ENCODE data around the gene SLC10A2.
"Not testable (repeated sequence)": the region's sequence is repeated elsewhere in the genome, so short reads cannot be mapped to it uniquely, and the experiment has no call there.

The SLC10A2 gene

DNA sequence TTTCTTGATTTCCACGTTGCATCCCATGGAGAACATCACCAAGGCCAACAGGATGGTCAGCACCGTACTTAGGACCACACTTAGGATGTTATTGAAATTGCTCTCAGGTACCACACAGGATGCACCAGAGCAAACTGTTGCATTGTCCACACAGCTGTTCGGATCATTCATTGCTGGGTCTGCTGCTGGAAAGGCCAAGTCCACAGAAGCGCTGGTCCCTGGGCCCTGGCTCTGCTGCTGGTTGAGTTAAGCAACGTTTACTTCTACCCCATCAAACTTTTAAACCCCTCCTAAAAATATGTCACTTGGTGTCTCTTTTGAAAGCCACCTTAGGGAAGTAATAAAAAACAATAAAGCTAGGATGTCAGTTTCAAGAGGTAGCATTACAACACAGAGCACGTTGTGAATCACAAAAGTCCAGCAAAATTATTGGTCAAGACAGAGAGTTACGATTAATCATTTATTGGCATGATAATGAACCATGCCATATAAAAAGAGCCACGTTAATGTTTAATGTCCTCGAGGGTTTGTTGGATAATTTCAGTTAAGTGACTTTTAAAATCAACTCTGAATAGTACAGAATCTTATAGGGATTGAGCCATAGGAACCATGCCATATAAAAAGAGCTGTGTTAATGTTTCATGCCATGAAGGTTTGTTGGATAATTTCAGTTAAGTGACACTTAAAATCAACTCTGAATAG is at the start of gene SLC10A2:
SLC10A2 (minus strand) TSS at position 339 of the 702 bp plus-strand sequence; CDS start at position 171, 168 bp downstream.
- H3K4me3 ChIP-seq (ENCODE audit: low read depth, low read length), result no peak within 1 kb of the TSS
- no peaks in the 10 kb centered on the region for H3K36me3 ChIP-seq (ENCODE audit: insufficient read depth, low read length)
- H3K27me3 ChIP-seq (ENCODE audit: insufficient read depth, low read length), result no peaks in the 10 kb centered on the region
- H3K79me2 ChIP-seq (ENCODE audit: control insufficient read depth, insufficient read depth, low read length, unreplicated experiment), result no peaks in the 10 kb centered on the region
- H3K4me1 ChIP-seq (ENCODE audit: control insufficient read depth, insufficient read depth, low read length, unreplicated experiment), result no peaks in the 10 kb centered on the region
- no peak within 1 kb of the TSS for H3K27ac ChIP-seq (ENCODE audit: low read depth, low read length)
- no peak within 1 kb of the TSS for H2AFZ ChIP-seq (ENCODE audit: low read length, unreplicated experiment)

DNA sequence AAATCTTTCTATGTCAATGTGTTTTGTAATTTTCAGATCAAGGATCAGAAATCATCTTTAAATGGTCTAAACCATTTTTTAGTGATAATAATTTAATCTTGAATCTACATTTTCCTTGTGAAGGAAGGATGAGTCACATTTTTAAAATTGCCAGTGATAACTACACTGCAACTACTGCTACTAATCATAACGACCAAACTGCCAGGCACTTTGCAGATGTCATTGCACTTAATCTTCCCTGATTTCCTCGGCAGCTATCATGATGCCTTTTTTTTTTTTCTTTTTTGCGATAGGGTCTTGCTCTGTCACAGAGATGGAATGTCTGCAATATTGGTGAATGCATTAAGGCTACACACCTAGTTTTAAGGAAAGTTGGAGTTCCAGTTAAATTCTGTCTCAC is 41.4 kb upstream of the SLC10A2 start:
- Histone ChIP-seq H3K79me2 (ENCODE audit: control insufficient read depth, insufficient read depth, low read length, unreplicated experiment) (no peaks in the 10 kb centered on the region), H2AFZ (ENCODE audit: low read length, unreplicated experiment) (no peak overlapping the region), H3K4me3 (ENCODE audit: low read depth, low read length) (no peak overlapping the region), H3K27ac (ENCODE audit: low read depth, low read length) (no peak overlapping the region), H3K27me3 (ENCODE audit: insufficient read depth, low read length) (no peaks in the 10 kb centered on the region), H3K36me3 (ENCODE audit: insufficient read depth, low read length) (no peaks in the 10 kb centered on the region), H3K4me1 (ENCODE audit: control insufficient read depth, insufficient read depth, low read length, unreplicated experiment) (no peaks in the 10 kb centered on the region)

- Histone ChIP-seq H3K27me3 (ENCODE audit: insufficient read depth, low read length) (no peaks in the 10 kb centered on the region), H3K4me3 (ENCODE audit: low read depth, low read length) (no peak overlapping the region), H3K4me1 (ENCODE audit: control insufficient read depth, insufficient read depth, low read length, unreplicated experiment) (no peaks in the 10 kb centered on the region), H3K36me3 (ENCODE audit: insufficient read depth, low read length) (no peaks in the 10 kb centered on the region), H3K27ac (ENCODE audit: low read depth, low read length) (no peak overlapping the region), H3K79me2 (ENCODE audit: control insufficient read depth, insufficient read depth, low read length, unreplicated experiment) (no peaks in the 10 kb centered on the region), H2AFZ (ENCODE audit: low read length, unreplicated experiment) (no peak overlapping the region)
Measured at GRCh38 chr13:103104340-103104739, 38.1 kb upstream of the SLC10A2 start.

GRCh38 chr13:103103456-103103855 is 37.2 kb upstream of the SLC10A2 start:
- not testable (repeated sequence) for H2AFZ ChIP-seq (ENCODE audit: low read length, unreplicated experiment)

DNA sequence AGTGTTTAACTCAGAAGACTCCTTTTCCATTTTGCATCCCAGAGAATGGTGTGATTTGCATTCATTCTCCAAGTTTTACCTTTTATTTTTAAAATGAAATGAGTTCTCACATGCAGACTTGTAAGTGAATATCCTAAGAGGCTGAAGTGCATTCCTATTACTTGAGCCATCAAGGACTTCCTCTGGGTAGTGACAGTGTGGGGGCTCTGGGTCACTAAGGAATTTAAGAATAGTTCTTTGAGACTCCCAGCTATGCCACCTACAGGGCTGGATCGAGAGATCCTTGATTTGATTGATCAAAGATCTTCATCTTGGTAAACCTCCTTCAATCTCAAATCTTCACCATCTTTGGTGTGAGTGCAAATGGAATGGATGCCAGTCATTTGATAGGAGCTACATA is 36.3 kb upstream of the SLC10A2 start:
- no peaks in the 10 kb centered on the region for H3K79me2 ChIP-seq (ENCODE audit: control insufficient read depth, insufficient read depth, low read length, unreplicated experiment)
- H3K4me3 ChIP-seq (ENCODE audit: low read depth, low read length), result no peak overlapping the region
- no peaks in the 10 kb centered on the region for H3K36me3 ChIP-seq (ENCODE audit: insufficient read depth, low read length)
- no peak overlapping the region for H2AFZ ChIP-seq (ENCODE audit: low read length, unreplicated experiment)
- no peak overlapping the region for H3K27ac ChIP-seq (ENCODE audit: low read depth, low read length)
- no peaks in the 10 kb centered on the region for H3K4me1 ChIP-seq (ENCODE audit: control insufficient read depth, insufficient read depth, low read length, unreplicated experiment)
- H3K27me3 ChIP-seq (ENCODE audit: insufficient read depth, low read length), result no peaks in the 10 kb centered on the region

More at GRCh38 chr13:103103456-103103855, 37.2 kb upstream of the SLC10A2 start:
- not testable (repeated sequence) for H3K36me3 ChIP-seq (ENCODE audit: insufficient read depth, low read length); H3K4me3 ChIP-seq (ENCODE audit: low read depth, low read length); H3K79me2 ChIP-seq (ENCODE audit: control insufficient read depth, insufficient read depth, low read length, unreplicated experiment); H3K4me1 ChIP-seq (ENCODE audit: control insufficient read depth, insufficient read depth, low read length, unreplicated experiment); H3K27ac ChIP-seq (ENCODE audit: low read depth, low read length); H3K27me3 ChIP-seq (ENCODE audit: insufficient read depth, low read length)

DNA sequence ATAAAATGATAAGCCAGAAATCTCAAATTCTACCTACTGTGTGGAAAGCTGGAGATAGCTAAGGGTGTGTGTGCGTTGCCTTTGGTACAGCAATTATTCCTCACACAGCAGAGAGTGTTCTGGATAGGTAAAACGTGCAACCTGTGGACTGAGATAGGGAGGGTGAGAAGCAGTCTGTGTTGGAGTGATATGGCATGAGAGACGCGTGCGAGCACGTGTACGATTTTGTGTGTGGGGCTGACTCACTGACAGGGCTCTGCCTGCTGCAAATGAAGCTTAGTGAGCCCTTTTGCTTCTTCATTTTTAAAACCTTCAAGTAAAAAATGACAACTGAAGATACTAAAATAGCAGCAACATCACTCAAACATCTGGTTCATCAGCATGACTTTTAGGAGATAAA is 35.7 kb upstream of the SLC10A2 start:
- no peaks in the 10 kb centered on the region for H3K79me2 ChIP-seq (ENCODE audit: control insufficient read depth, insufficient read depth, low read length, unreplicated experiment)
- H3K36me3 ChIP-seq (ENCODE audit: insufficient read depth, low read length), result no peaks in the 10 kb centered on the region
- H3K27me3 ChIP-seq (ENCODE audit: insufficient read depth, low read length), result no peaks in the 10 kb centered on the region
- H3K4me3 ChIP-seq (ENCODE audit: low read depth, low read length), result no peak overlapping the region
- no peak overlapping the region for H3K27ac ChIP-seq (ENCODE audit: low read depth, low read length)
- no peaks in the 10 kb centered on the region for H3K4me1 ChIP-seq (ENCODE audit: control insufficient read depth, insufficient read depth, low read length, unreplicated experiment)
- H2AFZ ChIP-seq (ENCODE audit: low read length, unreplicated experiment), result no peak overlapping the region

GRCh38 chr13:103101500-103101899 is 35.3 kb upstream of the SLC10A2 start:
- H3K79me2 ChIP-seq (ENCODE audit: control insufficient read depth, insufficient read depth, low read length, unreplicated experiment), result no peaks in the 10 kb centered on the region
- H3K27ac ChIP-seq (ENCODE audit: low read depth, low read length), result no peak overlapping the region
- H3K4me1 ChIP-seq (ENCODE audit: control insufficient read depth, insufficient read depth, low read length, unreplicated experiment), result no peaks in the 10 kb centered on the region
- H3K36me3 ChIP-seq (ENCODE audit: insufficient read depth, low read length), result no peaks in the 10 kb centered on the region
- H2AFZ ChIP-seq (ENCODE audit: low read length, unreplicated experiment), result no peak overlapping the region
- no peaks in the 10 kb centered on the region for H3K27me3 ChIP-seq (ENCODE audit: insufficient read depth, low read length)
- no peak overlapping the region for H3K4me3 ChIP-seq (ENCODE audit: low read depth, low read length)

- H3K79me2 ChIP-seq (ENCODE audit: control insufficient read depth, insufficient read depth, low read length, unreplicated experiment), result no peaks in the 10 kb centered on the region
- H3K4me3 ChIP-seq (ENCODE audit: low read depth, low read length), result no peak overlapping the region
- no peak overlapping the region for H3K27ac ChIP-seq (ENCODE audit: low read depth, low read length)
- no peaks in the 10 kb centered on the region for H3K27me3 ChIP-seq (ENCODE audit: insufficient read depth, low read length)
- H3K4me1 ChIP-seq (ENCODE audit: control insufficient read depth, insufficient read depth, low read length, unreplicated experiment), result no peaks in the 10 kb centered on the region
- H3K36me3 ChIP-seq (ENCODE audit: insufficient read depth, low read length), result no peaks in the 10 kb centered on the region
- H2AFZ ChIP-seq (ENCODE audit: low read length, unreplicated experiment), result no peak overlapping the region
Measured at GRCh38 chr13:103100830-103101229, 34.6 kb upstream of the SLC10A2 start.

- Histone ChIP-seq H3K4me1 (ENCODE audit: control insufficient read depth, insufficient read depth, low read length, unreplicated experiment) (no peaks in the 10 kb centered on the region), H2AFZ (ENCODE audit: low read length, unreplicated experiment) (no peak overlapping the region), H3K27ac (ENCODE audit: low read depth, low read length) (no peak overlapping the region), H3K27me3 (ENCODE audit: insufficient read depth, low read length) (no peaks in the 10 kb centered on the region), H3K36me3 (ENCODE audit: insufficient read depth, low read length) (no peaks in the 10 kb centered on the region), H3K79me2 (ENCODE audit: control insufficient read depth, insufficient read depth, low read length, unreplicated experiment) (no peaks in the 10 kb centered on the region), H3K4me3 (ENCODE audit: low read depth, low read length) (no peak overlapping the region)
Measured at GRCh38 chr13:103099722-103100293, 33.6 kb upstream of the SLC10A2 start.

- H3K79me2 ChIP-seq (ENCODE audit: control insufficient read depth, insufficient read depth, low read length, unreplicated experiment), result no peaks in the 10 kb centered on the region
- H3K27me3 ChIP-seq (ENCODE audit: insufficient read depth, low read length), result no peaks in the 10 kb centered on the region
- no peak overlapping the region for H3K27ac ChIP-seq (ENCODE audit: low read depth, low read length)
- H2AFZ ChIP-seq (ENCODE audit: low read length, unreplicated experiment), result no peak overlapping the region
- no peak overlapping the region for H3K4me3 ChIP-seq (ENCODE audit: low read depth, low read length)
- no peaks in the 10 kb centered on the region for H3K4me1 ChIP-seq (ENCODE audit: control insufficient read depth, insufficient read depth, low read length, unreplicated experiment)
- no peaks in the 10 kb centered on the region for H3K36me3 ChIP-seq (ENCODE audit: insufficient read depth, low read length)
Measured at GRCh38 chr13:103098535-103098934, 32.3 kb upstream of the SLC10A2 start.

DNA sequence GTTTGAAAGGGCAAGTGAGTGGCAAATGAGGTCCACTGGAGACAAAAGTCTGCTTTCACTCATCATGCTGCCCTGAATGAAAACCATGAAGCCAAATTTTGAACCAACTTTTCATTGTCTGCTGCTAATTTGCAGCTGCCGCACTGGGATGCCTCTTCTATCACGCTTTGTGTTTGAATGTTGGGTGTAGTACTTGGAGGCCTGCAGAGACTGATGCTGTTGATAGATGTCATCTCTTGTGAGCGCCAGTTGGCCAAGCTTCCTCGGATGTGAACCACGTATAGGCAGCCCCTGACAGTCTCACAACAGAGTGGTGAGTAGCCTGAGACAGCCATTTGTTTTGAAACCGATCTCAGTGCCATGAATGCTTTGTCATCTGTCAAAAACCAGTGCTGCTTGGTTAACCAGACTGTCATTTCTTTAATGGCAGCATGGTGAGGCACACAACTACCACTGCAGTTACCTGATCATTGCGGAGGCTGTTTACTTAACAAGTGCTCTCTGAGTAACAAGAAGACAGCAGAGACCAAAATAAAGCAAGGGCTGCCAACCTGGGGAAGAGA is 31.2 kb upstream of the SLC10A2 start:
- H3K36me3 ChIP-seq (ENCODE audit: insufficient read depth, low read length), result no peaks in the 10 kb centered on the region
- H3K27me3 ChIP-seq (ENCODE audit: insufficient read depth, low read length), result no peaks in the 10 kb centered on the region
- H3K27ac ChIP-seq (ENCODE audit: low read depth, low read length), result no peak overlapping the region
- H3K4me1 ChIP-seq (ENCODE audit: control insufficient read depth, insufficient read depth, low read length, unreplicated experiment), result no peaks in the 10 kb centered on the region
- no peaks in the 10 kb centered on the region for H3K79me2 ChIP-seq (ENCODE audit: control insufficient read depth, insufficient read depth, low read length, unreplicated experiment)
- H2AFZ ChIP-seq (ENCODE audit: low read length, unreplicated experiment), result no peak overlapping the region
- H3K4me3 ChIP-seq (ENCODE audit: low read depth, low read length), result no peak overlapping the region

Measured in ACC112 (cell line).